IPS-18c (cell line): Measurements from ENCODE around the gene UBE2V1.
"Not testable (repeated sequence)": the region's sequence is repeated elsewhere in the genome, so short reads cannot be mapped to it uniquely, and the experiment has no call there.

ENCODE experiments used
- H3K4me3 ChIP-seq: 2 replicates; pipeline ENCODE4 v1.7.0; 2013; ENCODE audit warnings: low read depth, mild to moderate bottlenecking, low read length, moderate library complexity; ENCODE audit not compliant: insufficient read depth
- H3K9me3 ChIP-seq: one replicate; pipeline ENCODE4 v1.6.1; 2013; ENCODE audit warnings: mild to moderate bottlenecking, low read length, moderate library complexity; ENCODE audit not compliant: control insufficient read depth, insufficient read depth

UBE2V1 gene

GRCh38 chr20:50107086-50107660, 5.8 kb downstream of the UBE2V1 start:
- Histone ChIP-seq H3K9me3 (no peaks in the 10 kb centered on the region), H3K4me3 (no peak overlapping the region)

- H3K4me3 ChIP-seq, H3K9me3 ChIP-seq: not testable (repeated sequence)
Measured at GRCh38 chr20:50106669-50107068, 6.3 kb downstream of the UBE2V1 start.

DNA sequence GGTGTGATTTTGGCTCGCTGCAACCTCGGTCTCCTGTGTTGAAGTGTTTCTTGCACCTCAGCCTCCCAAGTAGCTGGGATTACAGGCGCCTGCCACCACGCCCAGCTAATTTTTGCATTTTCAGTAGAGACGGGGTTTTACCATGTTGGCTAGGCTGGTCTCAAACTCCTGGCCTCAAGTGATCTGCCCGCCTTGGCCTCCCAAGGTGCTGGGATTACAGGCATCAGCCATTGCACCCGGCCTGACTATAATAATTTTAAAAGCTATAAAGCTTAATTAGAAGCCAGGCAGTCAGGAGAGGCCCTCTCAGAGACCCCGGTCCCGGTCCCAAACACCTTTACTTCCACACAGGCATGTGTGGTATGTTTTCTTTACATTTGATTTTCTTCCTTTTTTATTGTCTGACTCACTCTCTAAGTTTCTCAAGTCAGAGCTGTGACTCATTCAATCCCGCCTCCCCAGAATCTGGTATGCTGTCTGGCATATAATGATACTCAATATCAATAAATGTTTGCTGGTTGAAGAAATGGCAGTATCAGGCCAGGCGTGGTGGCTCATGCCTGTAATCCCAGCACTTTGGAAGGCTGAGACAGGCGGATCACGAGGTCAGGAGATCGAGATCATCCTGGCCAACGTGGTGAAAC, 9.4 kb downstream of the UBE2V1 start:
- H3K9me3 ChIP-seq, H3K4me3 ChIP-seq: not testable (repeated sequence)

DNA sequence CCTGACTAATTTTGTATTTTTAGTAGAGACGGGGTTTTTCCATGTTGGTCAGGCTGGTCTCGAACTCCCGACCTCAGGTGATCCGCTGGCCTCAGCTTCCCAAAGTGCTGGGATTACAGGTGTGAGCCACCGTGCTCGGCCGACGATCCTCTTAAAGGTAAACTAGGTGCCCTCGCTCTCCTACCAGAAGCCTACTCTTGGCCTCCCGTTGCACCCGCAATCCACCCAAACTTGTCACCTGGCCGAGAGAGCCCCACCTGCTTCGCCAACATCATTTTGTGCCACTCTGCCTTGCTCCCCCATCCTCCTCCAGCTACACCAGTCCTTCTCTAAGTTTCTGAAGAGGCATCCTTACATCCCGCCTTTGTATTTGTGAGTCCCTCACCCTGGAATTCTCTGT, 10.4 kb downstream of the UBE2V1 start:
- H3K4me3 ChIP-seq, H3K9me3 ChIP-seq: not testable (repeated sequence)

DNA sequence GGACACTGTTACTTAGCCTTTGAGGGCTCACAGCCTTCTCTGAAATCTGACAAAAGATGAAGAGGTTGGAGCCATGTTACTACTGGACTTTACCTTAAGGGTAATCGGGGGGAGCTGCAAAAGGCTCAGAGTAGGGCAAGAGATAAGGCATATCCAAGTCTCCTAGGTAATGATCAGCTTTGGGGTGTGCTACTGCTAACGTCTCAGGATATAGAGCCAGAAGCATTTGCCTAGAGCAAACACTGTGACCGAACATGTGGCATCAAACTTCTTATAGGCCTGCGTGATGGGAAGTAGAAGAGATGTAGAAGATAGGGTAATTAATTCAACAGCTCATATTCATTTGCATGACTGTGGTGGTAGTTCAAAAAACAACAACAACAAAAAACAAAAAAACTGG, 11.1 kb downstream of the UBE2V1 start:
- H3K9me3 ChIP-seq, result no peaks in the 10 kb centered on the region
- H3K4me3 ChIP-seq, result no peak overlapping the region

DNA sequence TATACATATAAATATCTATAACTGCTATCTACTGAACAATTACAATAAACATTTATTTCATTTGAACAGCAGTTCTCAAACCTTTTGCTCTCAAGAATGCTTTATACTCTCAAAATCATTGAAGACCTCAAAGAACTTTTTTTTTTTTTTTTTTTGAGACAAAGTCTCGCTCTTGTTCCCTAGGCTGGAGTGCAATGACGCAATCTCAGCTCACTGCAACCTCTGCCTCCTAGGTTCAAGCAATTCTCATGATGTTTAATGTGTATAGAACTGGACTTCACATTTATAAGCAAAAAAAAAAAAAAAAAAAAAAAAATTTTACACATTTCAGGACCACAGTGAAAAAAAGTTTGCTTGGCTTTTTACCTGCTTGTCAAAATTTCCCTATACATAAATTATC, 11.7 kb downstream of the UBE2V1 start:
- H3K9me3 ChIP-seq, result no peaks in the 10 kb centered on the region

GRCh38 chr20:50100552-50100951, 12.4 kb downstream of the UBE2V1 start:
- Histone ChIP-seq H3K9me3 (no peaks in the 10 kb centered on the region), H3K4me3 (no peak overlapping the region)

More for the DNA sequence above, 11.7 kb downstream of the UBE2V1 start:
- H3K4me3 ChIP-seq, result no peak overlapping the region

- no peak overlapping the region for H3K4me3 ChIP-seq
Measured at GRCh38 chr20:50099565-50099991, 13.4 kb downstream of the UBE2V1 start.

DNA sequence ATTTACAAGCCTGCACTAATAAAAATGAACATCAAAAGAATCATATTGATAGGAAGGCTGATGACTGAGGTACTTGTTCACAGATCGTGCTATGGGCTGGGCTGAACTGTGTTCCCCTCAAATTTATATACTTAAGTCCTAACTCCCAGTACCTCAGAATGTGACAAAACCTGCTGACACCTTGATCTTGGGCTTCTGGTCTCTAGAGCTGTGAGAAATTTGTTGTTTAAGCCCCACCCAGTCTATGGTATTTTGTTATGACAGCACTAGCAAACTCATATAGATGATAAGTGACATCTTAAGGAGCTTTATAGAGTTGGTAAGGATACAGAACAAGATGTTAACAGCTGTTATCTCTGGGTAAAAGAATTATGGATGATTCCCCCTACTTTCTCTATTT, 13.8 kb downstream of the UBE2V1 start:
- H3K4me3 ChIP-seq, result no peak overlapping the region
- H3K9me3 ChIP-seq, result no peaks in the 10 kb centered on the region

More at GRCh38 chr20:50099565-50099991, 13.4 kb downstream of the UBE2V1 start:
- H3K9me3 ChIP-seq, result no peaks in the 10 kb centered on the region

GRCh38 chr20:50098259-50098658, 14.7 kb downstream of the UBE2V1 start:
- H3K9me3 ChIP-seq, result no peaks in the 10 kb centered on the region
- no peak overlapping the region for H3K4me3 ChIP-seq

DNA sequence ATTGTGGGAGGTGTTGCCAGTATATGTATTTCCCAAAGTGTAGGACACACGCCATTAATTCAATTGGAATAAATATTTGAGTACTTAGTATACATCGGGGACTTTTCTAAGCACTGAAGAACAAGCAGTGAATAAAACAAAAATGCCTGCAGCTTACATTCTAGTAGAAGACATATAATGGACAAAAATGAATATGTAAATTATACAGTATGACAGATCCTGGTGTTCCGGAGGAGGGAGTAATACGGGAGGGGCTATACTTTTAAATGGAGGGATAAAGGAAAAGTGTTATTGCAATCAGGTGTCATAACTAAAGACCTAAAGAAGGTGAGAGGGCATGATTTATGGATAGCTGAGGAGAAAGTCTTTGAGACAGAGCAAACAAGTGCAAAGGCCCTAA, 15.1 kb downstream of the UBE2V1 start:
- Histone ChIP-seq H3K4me3 (no peak overlapping the region), H3K9me3 (no peaks in the 10 kb centered on the region)

GRCh38 chr20:50096237-50096636, 16.7 kb downstream of the UBE2V1 start:
- Histone ChIP-seq H3K9me3 (no peaks in the 10 kb centered on the region), H3K4me3 (no peak overlapping the region)

GRCh38 chr20:50095476-50096078, 17.4 kb downstream of the UBE2V1 start:
- H3K4me3 ChIP-seq, result no peak overlapping the region

GRCh38 chr20:50094522-50094921, 18.4 kb downstream of the UBE2V1 start:
- Histone ChIP-seq H3K9me3 (no peaks in the 10 kb centered on the region), H3K4me3 (no peak overlapping the region)

More at GRCh38 chr20:50095476-50096078, 17.4 kb downstream of the UBE2V1 start:
- no peaks in the 10 kb centered on the region for H3K9me3 ChIP-seq

- Histone ChIP-seq H3K4me3 (no peak overlapping the region), H3K9me3 (no peaks in the 10 kb centered on the region)
Measured at GRCh38 chr20:50093240-50093639, 19.7 kb downstream of the UBE2V1 start.

DNA sequence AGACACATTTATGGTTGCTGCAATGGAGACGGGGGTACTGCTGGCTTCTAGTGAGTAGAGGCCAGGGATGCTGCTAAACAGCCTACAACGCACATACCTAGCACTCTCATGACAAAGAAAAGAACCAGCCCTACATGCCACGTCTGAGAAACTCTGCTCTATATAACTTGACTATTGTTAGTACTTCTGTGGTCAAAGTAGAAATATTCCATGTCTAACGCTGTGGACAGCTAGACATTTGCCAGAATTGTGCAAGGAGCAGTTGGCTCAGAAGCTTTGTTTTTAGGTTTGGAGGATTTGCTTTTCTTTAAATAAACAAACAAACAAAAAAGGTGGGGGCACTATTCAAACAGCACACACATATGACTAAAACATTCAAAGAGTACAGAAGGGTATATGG, 20.5 kb downstream of the UBE2V1 start:
- Histone ChIP-seq H3K9me3 (no peaks in the 10 kb centered on the region), H3K4me3 (no peak overlapping the region)

DNA sequence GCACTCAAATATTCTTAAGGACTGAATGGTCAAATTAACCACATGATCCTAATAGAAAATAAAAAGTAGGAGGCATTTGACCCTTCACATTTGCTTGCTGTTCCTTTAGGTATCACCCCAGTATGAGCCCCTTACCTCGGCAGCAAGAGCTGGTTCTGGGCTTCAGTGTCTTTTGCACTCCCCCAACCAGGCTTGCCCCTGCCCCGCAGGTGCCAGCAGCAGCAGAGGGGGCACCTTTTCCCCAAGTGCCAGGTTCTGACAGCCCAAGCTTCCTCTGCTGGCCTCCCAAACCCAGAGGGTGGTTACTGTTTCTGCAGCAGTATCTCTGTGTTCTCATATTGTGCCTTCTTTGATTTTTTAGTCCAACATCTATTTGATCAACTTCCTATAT, 23.2 kb downstream of the UBE2V1 start:
- H3K9me3 ChIP-seq, result no peaks in the 10 kb centered on the region
- no peak overlapping the region for H3K4me3 ChIP-seq

DNA sequence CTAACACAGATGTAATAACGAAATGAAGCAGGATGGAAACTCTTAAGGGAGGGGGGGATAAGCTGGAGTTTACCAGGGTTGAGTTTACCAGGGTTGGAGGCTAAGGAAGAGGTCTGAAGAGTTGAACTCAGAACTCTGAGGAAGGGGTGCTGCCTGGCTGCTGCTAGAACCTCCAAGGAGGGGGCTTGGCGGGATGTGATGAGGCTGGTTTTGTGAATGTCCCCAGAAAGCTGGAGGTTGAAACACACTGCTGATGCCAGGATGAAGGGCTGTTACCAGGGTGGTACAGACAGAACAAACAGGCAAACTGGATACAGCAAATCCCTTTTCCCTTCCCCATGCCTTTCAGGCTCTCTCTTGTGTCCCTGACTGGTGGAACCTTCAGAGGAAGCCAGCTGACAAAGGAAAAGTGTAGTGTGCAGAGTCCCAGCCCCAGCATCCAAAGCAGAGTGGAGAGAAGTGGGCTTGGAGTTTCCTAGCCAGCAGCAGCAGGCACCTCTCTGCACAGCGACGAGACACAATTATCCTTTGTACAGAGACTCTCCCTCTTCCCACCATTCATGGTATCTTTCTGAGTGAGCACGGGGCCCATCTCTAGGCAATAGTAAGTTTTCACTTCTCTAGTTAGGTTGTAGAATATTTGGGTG, 23.7 kb downstream of the UBE2V1 start:
- no peaks in the 10 kb centered on the region for H3K9me3 ChIP-seq
- no peak overlapping the region for H3K4me3 ChIP-seq
